Measurements from ENCODE around the gene PCSK5.
"Not testable (repeated sequence)": the region's sequence is repeated elsewhere in the genome, so short reads cannot be mapped to it uniquely, and the experiment has no call there.

PCSK5 gene

GRCh38 chr9:76324030-76324429 is 433.6 kb downstream of the PCSK5 start:
- DNase-seq = not testable (repeated sequence)

GRCh38 chr9:76330034-76330433 is 439.6 kb downstream of the PCSK5 start:
- DNase-seq = no peak

GRCh38 chr9:76333388-76333787 is 442.9 kb downstream of the PCSK5 start:
- DNase-seq = no peak

- no peak for DNase-seq
Measured at GRCh38 chr9:76333964-76334363, 443.5 kb downstream of the PCSK5 start.

- no peak for DNase-seq
Measured at GRCh38 chr9:76336027-76336426, 445.6 kb downstream of the PCSK5 start.

GRCh38 chr9:76338418-76338817 is 447.9 kb downstream of the PCSK5 start:
- no peak for DNase-seq

GRCh38 chr9:76341616-76342015 is 451.1 kb downstream of the PCSK5 start:
- DNase-seq = no peak

- no peak for DNase-seq
Measured at GRCh38 chr9:76342201-76342600, 451.7 kb downstream of the PCSK5 start.

GRCh38 chr9:76342858-76343257 is 452.4 kb downstream of the PCSK5 start:
- no peak for DNase-seq

- DNase-seq = no peak
Measured at GRCh38 chr9:76349865-76350264, 459.4 kb downstream of the PCSK5 start.

- no peak for DNase-seq
Measured at GRCh38 chr9:76351006-76351405, 460.5 kb downstream of the PCSK5 start.

GRCh38 chr9:76352026-76352620 is 461.6 kb downstream of the PCSK5 start:
- DNase-seq = no peak

GRCh38 chr9:76353280-76353679 is 462.8 kb downstream of the PCSK5 start:
- DNase-seq = no peak

- DNase-seq = no peak
Measured at GRCh38 chr9:76354221-76354620, 463.7 kb downstream of the PCSK5 start.

GRCh38 chr9:76355886-76356285 is 465.4 kb downstream of the PCSK5 start:
- no peak for DNase-seq

GRCh38 chr9:76357555-76357954 is 467.1 kb downstream of the PCSK5 start:
- DNase-seq = no peak

GRCh38 chr9:76358628-76359280 is 468.3 kb downstream of the PCSK5 start:
- no peak for DNase-seq

- no peak for DNase-seq
Measured at GRCh38 chr9:76359365-76359764, 468.9 kb downstream of the PCSK5 start.

- DNase-seq = no peak
Measured at GRCh38 chr9:76359766-76360165, 469.3 kb downstream of the PCSK5 start.

- DNase-seq = not testable (repeated sequence)
Measured at GRCh38 chr9:76362332-76363031, 472.0 kb downstream of the PCSK5 start.

GRCh38 chr9:76363032-76363395 is 472.5 kb downstream of the PCSK5 start:
- DNase-seq = no peak

- no peak for DNase-seq
Measured at GRCh38 chr9:76365028-76365427, 474.6 kb downstream of the PCSK5 start.

- no peak for DNase-seq
Measured at GRCh38 chr9:76366275-76366674, 475.8 kb downstream of the PCSK5 start.

- no peak for DNase-seq
Measured at GRCh38 chr9:76369583-76369982, 479.1 kb downstream of the PCSK5 start.
